ENCODE results near the gene FES. TPM values are rescaled to one million over a fixed set of nuclear protein-coding genes. Genes with fewer than 3 reads are reported as not detected.

Gene FES
- total RNA-seq (2016; rRNA removed; fragmentation: Illumina TruSeq; extraction: Trizol) (8.5 and 9.5 TPM in 2 replicates), polyA plus RNA-seq (2011; rRNA removed) (4.0 and 4.3 TPM in 2 replicates), polyA minus RNA-seq (2011; rRNA and poly(A)+ RNA removed; ENCODE audit: low replicate concordance) (0.37 and 5.3 TPM in 2 replicates), Bru-seq, nascent RNA (percentile 43 among the genes with signal in this experiment), BruChase-seq, experiment 1, labeled RNA remaining after a 6-hour chase (percentile 51 among the genes with signal in this experiment), BruChase-seq, experiment 2, labeled RNA remaining after a 2-hour chase (percentile 42 among the genes with signal in this experiment)
- total RNA-seq (2016; cell fraction: cytosol; rRNA removed; fragmentation: Illumina TruSeq; extraction: Trizol; ENCODE audit: low read depth), result 3.0 and 3.5 TPM in 2 replicates
- total RNA-seq (2016; cell fraction: insoluble cytoplasmic fraction; rRNA removed; fragmentation: Illumina TruSeq; extraction: Trizol), result 9.6 TPM in 2 replicates
- total RNA-seq (2016; cell fraction: membrane; rRNA removed; fragmentation: Illumina TruSeq; extraction: Trizol), result 3.8 and 4.7 TPM in 2 replicates
- 5.2 and 5.4 TPM in 2 replicates for total RNA-seq (2016; cell fraction: nucleus; rRNA removed; fragmentation: Illumina TruSeq; extraction: Trizol)
- 2.8 and 5.7 TPM in 2 replicates for polyA plus RNA-seq (2011; cell fraction: cytosol; rRNA removed)
- 13.7 and 22.6 TPM in 2 replicates for polyA plus RNA-seq (2011; cell fraction: nucleus; rRNA removed)
- 1.3 and 1.7 TPM in 2 replicates for polyA plus RNA-seq (2012)
- polyA plus RNA-seq (2016; cell fraction: cytosol; fragmentation: Illumina TruSeq; extraction: Trizol; ENCODE audit: low read depth), result 3.0 TPM in 2 replicates
- 6.1 and 6.9 TPM in 2 replicates for polyA plus RNA-seq (2016; cell fraction: insoluble cytoplasmic fraction; fragmentation: Illumina TruSeq; extraction: Trizol; ENCODE audit: low read depth)
- 2.4 TPM in 2 replicates for polyA plus RNA-seq (2016; cell fraction: membrane; fragmentation: Illumina TruSeq; extraction: Trizol; ENCODE audit: low read depth)
- polyA plus RNA-seq (2016; cell fraction: nucleus; fragmentation: Illumina TruSeq; extraction: Trizol; ENCODE audit: insufficient read depth, low read depth), result 8.5 and 10.3 TPM in 2 replicates
- 1.7 and 1.8 TPM in 2 replicates for polyA minus RNA-seq (2011; cell fraction: cytosol; rRNA and poly(A)+ RNA removed)
- polyA minus RNA-seq (2011; cell fraction: nucleus; rRNA and poly(A)+ RNA removed), result 5.1 and 6.2 TPM in 2 replicates
- long read RNA-seq, experiment 1, partial matches to known transcripts, result 32 of 41 reads
- long read RNA-seq, experiment 1, other reads (novel, unspliced or antisense), result 8 of 41 reads
- long read RNA-seq, experiment 2, partial matches to known transcripts, result 28 of 42 reads
- long read RNA-seq, experiment 2, other reads (novel, unspliced or antisense), result 14 of 42 reads

DNA sequence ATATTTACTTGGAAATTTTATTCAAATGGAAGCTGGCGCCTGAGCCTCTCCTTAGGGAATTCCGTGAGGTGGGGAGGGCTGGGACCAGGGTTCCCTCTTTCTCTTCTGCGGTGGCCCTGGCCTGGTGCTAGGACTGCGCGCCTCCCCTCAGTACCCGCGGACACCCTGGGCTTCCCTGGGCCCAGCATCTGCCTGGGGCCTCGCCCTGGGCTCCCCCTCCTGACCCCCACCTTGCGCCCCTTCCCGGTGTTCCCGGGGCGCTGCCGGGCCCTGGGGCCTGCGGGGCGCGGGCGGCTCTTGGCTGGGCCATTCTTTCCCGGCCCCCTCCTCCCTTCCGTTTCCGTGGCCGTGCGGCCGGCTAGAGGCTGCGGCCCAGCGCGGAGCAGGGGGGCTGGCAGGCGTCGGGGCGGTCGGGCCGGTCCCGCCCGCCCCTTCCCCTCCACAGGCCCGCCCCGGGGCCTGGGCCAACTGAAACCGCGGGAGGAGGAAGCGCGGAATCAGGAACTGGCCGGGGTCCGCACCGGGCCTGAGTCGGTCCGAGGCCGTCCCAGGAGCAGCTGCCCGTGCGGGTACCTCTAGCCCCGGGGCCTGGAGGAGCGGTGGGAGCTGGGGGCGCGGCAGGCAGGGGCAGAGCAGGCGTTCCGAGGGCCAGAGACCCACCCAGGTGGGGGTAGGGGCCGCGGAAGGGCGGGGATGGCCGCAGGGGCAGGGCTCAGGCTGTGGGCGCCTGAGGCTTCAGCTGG lies at the start of gene FES:
FES (plus strand) TSS at position 529 of the 743 bp plus-strand sequence. CDS start 542 bp downstream, outside the sequence.
- 0 out of 5 replicates have a peak, but pooled peaks cover 0 to 3% of the 10 kb centered on the region in 2 experiments for H3K27me3 ChIP-seq (ENCODE audit: control insufficient read depth in 1 of 2, insufficient read depth in 2 of 2, low read length in 2 of 2)
- in situ Hi-C loops (cut with HindIII; ENCODE audit: extremely low pct_ligation_motif_present, low pct_unique_long_range_greater_than_20kb) (no loop called here), intact Hi-C loops (cut with micrococcal nuclease; ENCODE audit: unreplicated experiment) (no loop called here)
- ATAC-seq (peak; percentile 37), FAIRE-seq (no peak), DNase-seq (ENCODE audit: low spot score) (no peak)
- BruUV-seq (replicated peaks), result no TSS peak
- H3K4me3 ChIP-seq (replicated peaks in 1 of 3; ENCODE audit: insufficient read depth in 1 of 3, low read depth in 2 of 3, low read length in 3 of 3), result peak within 1 kb of the TSS; percentile 37 to 65 (median 54); a peak in 5 of 6 replicates
- no peak within 1 kb of the TSS for H2AFZ ChIP-seq (ENCODE audit: low read length)
- no peaks in the 10 kb centered on the region for H3K9me3 ChIP-seq (ENCODE audit: low read length)
- 59% methylated on average over 19 of the region's 58 CpGs for WGBS (ENCODE audit: low lambda C conversion rate)
- peak within 1 kb of the TSS; percentile 53 for H3K9ac ChIP-seq (ENCODE audit: insufficient read depth, low read depth, low read length)
- H3K27ac ChIP-seq (ENCODE audit: extremely low read length, insufficient read depth, low read length), result no peak within 1 kb of the TSS
- ChIA-PET POLR2A (interaction anchor here (0.7 to 5.1 kb wide), 8 partner anchors 9 to 236 kb away, joined by 3 to 52 read pairs (median 8); partner anchors contain the start of gene MAN2A2), CTCF (ENCODE audit: low intra/inter-chr PET ratio, low total read pairs) (no interaction called here)
- H3K4me1 ChIP-seq (ENCODE audit: insufficient read depth, low read length), result peaks cover 36% of the 10 kb centered on the region
- peak within 1 kb of the TSS; percentile 72 for H3K4me2 ChIP-seq (ENCODE audit: low read depth, low read length)
- 0 out of 2 replicates have a peak, but pooled peaks cover 2% of the 10 kb centered on the region for H4K20me1 ChIP-seq (ENCODE audit: insufficient read depth, low read length)
- H3K36me3 ChIP-seq (replicated peaks in 1 of 2; ENCODE audit: control insufficient read depth in 1 of 2, insufficient read depth in 2 of 2, low read length in 2 of 2), result peaks cover 4 to 11% of the 10 kb centered on the region in 2 experiments; a peak in 3 of 5 replicates
- H3K79me2 ChIP-seq (ENCODE audit: insufficient read depth, low read length), result no peaks in the 10 kb centered on the region
- TF ChIP-seq ZNF24 (IDR thresholded peaks at IDR 0.05), result no peak
- TF ChIP-seq ZNF383 (CRISPR knock-in tag; IDR thresholded peaks at IDR 0.05; ENCODE audit: borderline replicate concordance), result 0 out of 2 replicates have a peak, but pooled peaks have one; percentile 10
- peak; percentile 62 for TF ChIP-seq PHF8 (CRISPR knock-in tag; IDR thresholded peaks at IDR 0.05)
- peak; percentile 66 for TF ChIP-seq ZFY (CRISPR knock-in tag; IDR thresholded peaks at IDR 0.05)
- TF ChIP-seq GABPB1 (CRISPR knock-in tag; IDR thresholded peaks at IDR 0.05), result peak; percentile 28; the same call in 1 of the 2 replicates
- TF ChIP-seq JARID2 (CRISPR knock-in tag; IDR thresholded peaks at IDR 0.05; ENCODE audit: insufficient replicate concordance), result no peak
- TF ChIP-seq, protein P1, sequence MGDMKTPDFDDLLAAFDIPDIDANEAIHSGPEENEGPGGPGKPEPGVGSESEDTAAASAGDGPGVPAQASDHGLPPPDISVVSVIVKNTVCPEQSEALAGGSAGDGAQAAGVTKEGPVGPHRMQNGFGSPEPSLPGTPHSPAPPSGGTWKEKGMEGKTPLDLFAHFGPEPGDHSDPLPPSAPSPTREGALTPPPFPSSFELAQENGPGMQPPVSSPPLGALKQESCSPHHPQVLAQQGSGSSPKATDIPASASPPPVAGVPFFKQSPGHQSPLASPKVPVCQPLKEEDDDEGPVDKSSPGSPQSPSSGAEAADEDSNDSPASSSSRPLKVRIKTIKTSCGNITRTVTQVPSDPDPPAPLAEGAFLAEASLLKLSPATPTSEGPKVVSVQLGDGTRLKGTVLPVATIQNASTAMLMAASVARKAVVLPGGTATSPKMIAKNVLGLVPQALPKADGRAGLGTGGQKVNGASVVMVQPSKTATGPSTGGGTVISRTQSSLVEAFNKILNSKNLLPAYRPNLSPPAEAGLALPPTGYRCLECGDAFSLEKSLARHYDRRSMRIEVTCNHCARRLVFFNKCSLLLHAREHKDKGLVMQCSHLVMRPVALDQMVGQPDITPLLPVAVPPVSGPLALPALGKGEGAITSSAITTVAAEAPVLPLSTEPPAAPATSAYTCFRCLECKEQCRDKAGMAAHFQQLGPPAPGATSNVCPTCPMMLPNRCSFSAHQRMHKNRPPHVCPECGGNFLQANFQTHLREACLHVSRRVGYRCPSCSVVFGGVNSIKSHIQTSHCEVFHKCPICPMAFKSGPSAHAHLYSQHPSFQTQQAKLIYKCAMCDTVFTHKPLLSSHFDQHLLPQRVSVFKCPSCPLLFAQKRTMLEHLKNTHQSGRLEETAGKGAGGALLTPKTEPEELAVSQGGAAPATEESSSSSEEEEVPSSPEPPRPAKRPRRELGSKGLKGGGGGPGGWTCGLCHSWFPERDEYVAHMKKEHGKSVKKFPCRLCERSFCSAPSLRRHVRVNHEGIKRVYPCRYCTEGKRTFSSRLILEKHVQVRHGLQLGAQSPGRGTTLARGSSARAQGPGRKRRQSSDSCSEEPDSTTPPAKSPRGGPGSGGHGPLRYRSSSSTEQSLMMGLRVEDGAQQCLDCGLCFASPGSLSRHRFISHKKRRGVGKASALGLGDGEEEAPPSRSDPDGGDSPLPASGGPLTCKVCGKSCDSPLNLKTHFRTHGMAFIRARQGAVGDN (CRISPR knock-in tag; IDR thresholded peaks at IDR 0.05), result 0 out of 2 replicates have a peak, but pooled peaks have one; percentile 19
- no peak for TF ChIP-seq MEF2D (CRISPR knock-in tag; IDR thresholded peaks at IDR 0.05)
- TF ChIP-seq, protein P2, sequence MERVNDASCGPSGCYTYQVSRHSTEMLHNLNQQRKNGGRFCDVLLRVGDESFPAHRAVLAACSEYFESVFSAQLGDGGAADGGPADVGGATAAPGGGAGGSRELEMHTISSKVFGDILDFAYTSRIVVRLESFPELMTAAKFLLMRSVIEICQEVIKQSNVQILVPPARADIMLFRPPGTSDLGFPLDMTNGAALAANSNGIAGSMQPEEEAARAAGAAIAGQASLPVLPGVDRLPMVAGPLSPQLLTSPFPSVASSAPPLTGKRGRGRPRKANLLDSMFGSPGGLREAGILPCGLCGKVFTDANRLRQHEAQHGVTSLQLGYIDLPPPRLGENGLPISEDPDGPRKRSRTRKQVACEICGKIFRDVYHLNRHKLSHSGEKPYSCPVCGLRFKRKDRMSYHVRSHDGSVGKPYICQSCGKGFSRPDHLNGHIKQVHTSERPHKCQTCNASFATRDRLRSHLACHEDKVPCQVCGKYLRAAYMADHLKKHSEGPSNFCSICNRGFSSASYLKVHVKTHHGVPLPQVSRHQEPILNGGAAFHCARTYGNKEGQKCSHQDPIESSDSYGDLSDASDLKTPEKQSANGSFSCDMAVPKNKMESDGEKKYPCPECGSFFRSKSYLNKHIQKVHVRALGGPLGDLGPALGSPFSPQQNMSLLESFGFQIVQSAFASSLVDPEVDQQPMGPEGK (CRISPR knock-in tag; IDR thresholded peaks at IDR 0.05), result peak; percentile 28
- no peak for TF ChIP-seq HDAC2 (CRISPR knock-in tag; IDR thresholded peaks at IDR 0.05)
- TF ChIP-seq NONO (IDR thresholded peaks at IDR 0.05), result no peak
- TF ChIP-seq NONO (CRISPR knock-in tag; conservative IDR thresholded peaks at IDR 0.05), result peak; percentile 39; the same call in 1 of the 2 replicates

Measured in HepG2 (cell line).